Activated T-cell treated with anti-CD3 and anti-CD28 coated beads for 24 hours (primary cell): ENCODE data around the gene MAST4.

ENCODE experiments used
- DNase-seq: peaks from one replicate; pipeline ENCODE4 v3.0.0-alpha.2; 2020; ENCODE audit warnings: low read depth

MAST4 gene

DNA sequence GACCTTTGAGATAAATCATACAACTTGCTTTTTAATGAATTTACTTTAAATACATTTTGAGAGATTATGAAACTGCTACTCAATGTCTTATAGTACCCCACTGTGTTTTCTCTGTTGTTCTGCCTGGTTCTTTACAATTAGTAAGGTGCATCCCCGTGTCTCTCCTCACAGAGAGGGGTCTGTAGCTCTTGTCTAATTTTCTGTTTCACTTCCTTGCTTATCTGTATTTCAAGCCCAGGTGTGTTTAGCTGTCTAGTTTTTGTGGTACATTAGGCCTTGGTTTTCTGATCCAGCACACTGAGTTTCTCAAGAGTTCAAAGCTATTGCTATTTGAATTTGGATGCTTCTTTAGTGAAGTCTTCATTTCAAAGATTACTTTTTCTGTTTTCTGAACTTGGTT, 105.1 kb downstream of the MAST4 start:
- DNase-seq, result no peak

DNA sequence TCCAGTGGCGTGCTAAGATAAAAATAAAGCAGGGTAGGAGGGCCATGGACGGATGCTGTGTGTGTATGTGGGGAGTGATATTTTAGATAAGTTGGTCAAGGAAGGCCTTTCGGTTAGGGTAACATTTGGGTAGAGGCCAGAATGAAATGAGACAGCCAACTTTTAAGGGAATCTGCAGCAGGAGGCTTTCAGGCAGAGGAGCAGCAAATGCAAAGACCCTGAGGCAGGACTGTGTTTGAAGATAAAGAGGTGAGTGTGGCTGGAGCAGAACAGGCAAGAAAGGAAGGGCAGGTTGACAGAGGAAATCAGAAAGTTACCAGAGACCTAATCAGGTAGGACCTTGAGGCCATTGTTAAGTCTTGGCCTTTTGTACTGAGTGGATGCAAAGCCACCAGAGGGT, 106.2 kb downstream of the MAST4 start:
- no peak for DNase-seq

DNA sequence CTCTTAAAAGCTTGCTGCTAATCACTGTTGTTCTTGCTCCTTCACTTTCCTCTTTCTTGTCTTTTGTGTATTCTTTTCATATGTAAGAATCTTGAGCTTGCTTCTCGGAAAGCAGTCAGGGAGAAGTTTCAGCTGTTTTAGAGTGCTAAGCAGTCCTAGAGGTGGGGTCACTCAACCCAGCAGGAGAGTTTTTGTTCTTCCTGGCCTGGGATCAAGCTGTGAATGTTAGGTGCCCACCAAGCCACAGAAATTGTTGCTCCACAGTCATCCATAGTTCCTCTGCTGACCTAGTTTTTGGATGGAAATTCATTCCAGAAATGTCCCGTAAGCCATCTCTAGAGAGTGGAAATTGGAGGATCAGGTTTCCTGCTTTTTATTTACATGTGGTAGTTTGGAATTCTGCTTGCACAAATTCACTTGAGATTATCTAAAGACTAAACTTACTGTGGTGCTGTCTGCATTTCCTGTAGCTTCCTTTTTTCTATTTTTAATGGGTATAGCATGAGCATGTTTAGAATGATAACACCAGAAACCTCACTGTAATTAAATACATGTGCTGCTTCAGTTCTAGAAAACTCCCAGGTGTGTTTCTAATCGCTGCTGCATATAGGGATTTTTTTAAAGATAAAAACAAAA, 108.7 kb downstream of the MAST4 start:
- no peak for DNase-seq

DNA sequence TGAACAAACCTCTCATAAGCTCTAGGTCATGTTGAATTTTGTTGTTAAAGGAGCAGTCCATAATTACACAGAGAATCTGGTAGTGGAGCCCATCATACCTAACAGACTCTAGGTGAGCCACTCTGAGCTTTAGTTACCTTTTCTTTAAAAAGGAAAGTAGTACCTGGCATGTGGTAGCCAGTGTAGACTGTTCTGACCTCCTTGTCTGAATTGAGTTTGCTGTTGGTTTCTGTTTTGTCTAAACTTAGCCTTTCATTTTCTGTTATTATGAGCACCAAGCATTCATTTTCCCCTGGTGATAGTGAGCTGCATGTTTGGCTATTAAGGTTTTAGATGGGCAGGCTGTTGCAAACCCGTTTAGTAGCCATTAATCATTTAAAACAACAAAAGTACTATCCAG, 112.2 kb downstream of the MAST4 start:
- no peak for DNase-seq

DNA sequence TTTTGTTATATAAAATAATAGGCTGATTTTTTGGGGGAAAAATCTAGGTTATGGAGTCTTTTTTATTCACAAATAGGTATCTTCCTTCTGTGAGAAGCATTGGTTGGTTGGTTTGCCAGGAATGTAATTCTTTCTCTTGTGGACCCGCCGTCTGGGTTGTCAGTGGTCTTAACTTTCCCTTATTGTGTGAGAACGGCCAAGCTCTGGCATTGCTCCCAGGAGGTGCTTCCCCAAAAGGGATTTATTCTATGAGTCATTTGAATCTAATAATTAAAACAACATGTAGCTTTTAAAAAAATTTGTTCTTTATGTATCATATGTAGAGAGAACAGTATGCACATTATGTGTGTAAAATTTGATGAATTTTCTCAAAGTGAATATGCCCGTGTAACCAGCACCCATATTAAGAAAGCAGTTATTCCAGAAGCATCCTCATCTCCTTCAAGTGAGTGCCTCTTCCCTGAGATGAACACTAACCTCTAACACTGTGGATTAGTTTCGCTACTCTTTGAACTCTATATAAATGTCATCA, 114.4 kb downstream of the MAST4 start:
- DNase-seq, result no peak

DNA sequence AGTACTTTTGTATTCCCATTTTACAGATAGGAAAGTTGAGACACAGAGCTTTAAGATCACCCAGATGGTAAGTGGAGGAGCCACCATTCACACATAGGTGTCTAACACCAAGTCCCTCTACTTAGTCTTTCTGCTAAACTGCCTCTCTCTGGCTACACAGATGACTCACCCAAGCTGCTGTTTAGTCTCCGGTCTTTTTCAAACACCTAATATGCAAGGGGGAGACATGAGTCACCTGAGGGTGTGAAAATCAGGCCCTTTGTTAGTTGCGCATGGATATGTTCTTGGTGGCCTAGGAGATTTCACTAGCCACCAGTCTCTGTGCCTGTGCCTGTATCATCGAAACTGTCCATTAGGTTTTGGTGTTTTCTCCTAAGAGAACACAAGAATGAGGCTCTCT, 117.8 kb downstream of the MAST4 start:
- no peak for DNase-seq

DNA sequence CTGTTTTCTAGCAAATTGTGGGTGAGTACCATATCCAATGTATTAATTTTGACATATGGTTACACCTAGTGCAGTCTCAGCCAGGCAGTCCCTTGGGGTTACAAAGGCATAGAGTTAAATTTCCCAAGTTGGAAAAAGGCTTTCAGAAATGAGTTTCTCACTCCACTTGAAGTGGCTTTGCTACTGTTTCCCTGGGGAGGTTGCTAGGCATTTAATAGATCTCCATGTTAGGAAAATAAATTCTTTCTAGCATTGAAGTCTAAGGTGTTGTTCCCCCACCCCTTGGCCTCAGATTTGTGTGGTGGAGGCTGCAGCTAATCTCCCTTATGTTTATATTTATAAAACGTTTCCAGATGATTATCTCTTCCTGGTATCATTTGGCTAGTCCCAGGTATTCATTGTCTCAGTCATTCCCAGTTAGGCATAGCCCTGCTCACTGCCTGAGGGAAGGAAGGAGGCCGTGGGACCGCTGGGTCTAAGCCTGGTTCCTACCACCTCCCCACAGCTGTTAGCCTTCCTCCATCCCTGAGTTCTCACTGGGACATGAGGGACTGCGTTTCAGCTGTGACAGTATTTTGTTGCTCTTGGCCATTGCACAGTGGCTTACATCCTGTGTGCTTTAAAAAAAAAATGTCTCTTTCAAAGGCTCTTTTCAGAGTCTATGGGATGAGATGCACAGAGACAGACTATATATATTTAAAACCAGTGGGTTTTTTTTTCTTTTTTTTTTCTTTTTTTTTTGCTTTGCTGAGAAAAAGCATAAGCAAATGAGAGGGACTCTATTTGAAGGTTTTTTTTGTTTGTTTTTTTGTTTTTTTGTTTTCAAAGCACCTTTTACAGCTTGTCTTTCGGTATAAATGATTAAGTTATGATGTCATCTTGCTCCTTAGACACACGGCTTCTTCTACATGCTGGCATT, 121.5 kb downstream of the MAST4 start:
- DNase-seq, result no peak

DNA sequence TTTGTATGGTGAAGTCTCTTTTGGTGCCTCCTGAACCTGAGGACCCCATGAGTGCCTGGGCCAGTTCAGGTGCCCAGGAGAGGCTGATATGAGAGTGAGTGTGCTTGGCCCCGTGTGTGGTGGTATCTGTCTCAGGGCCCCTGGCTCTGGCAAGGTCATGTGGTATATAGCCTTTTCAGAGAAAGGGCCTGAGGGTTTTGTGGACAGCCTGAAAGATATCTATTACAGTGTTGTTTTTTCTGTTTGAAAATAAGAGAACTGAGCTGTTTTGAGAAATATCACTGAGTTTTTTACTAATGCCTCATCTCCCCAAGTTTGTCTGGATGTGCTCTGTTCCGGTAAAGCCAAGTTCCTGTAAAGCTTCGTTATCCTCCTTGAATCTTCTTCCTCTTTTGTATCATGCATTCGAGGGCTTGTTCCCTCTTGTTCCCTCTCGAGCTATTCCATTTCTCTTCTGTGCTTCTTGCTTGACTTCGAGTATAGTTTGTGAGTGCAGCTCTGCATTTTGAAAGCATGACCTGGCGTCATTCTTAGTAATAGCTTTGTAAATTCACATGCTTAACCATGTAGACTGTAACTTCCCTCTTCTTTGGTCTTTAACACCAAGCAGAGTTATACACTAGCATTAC, 122.3 kb downstream of the MAST4 start:
- no peak for DNase-seq

DNA sequence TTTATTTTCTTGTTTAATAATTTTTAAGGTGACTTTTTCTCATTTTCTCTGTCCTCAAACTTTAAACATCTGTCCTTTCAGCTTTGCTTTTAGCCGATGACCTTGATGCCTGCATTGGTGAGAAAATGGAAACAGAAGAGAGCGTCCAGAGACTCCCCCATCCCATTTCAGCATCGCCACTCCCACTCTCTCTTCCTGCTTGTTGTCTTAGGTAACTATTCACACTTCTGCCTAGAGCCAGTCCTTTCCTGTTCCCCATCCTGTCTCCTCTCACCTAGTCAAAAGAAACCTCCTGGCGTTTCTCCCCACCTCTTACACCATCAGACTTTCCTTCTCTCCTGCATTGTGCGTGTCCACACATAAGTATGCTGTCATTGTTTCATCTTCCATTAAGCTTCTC, 124.6 kb downstream of the MAST4 start:
- no peak for DNase-seq

DNA sequence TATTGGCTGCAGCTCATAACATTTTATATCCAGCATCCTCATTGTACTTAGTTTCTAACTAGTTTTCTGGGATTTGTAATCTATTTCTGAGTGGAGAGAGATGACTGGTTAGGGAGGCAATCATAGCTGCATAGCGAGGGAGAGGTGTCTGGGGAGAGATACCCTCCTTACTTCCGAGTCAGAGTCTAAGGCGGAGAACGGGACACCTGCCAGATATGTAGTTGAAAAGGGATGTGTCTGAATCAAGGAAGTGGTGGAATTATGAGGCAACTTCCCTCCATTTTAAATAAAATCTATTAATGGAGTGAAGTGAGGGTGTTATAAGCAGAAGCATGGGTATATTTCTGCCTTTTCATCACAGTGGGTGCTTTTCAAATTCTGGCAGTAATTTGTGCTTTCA, 126.5 kb downstream of the MAST4 start:
- DNase-seq, result no peak

DNA sequence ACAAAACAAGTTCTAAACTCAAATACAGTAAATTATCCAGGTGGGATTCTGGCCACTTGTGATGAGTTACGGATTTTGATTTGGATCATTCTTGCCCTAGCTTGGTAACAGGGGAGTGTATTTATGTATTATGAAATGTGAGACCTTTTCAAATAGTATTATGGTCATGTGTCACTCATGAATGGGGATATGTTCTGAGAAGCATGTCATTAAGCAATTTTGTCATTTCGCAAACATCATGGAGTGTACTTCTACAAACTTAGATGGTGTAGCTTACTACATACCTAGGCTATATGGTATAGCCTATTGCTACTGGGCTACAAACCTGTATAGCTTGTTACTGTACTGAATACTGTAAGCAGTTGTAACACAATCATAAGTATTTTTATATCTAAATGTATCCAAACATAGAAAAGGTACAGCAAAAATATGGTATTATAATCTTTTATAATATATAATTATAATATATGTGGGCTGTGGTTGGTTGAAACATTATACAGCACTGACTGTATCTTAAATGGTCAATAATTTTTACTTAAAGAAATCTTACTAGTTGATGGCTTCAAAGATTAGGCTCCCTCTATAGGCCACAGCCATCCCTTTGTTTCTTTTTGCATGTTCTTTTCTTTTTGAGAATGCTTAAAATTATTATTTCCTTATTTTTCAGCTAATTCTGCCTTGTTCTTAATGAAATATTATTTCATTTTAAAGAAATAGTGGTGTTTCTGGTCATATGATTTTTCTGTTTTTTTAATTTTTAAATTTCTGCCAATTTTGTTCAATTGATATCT, 128.4 kb downstream of the MAST4 start:
- no peak for DNase-seq

DNA sequence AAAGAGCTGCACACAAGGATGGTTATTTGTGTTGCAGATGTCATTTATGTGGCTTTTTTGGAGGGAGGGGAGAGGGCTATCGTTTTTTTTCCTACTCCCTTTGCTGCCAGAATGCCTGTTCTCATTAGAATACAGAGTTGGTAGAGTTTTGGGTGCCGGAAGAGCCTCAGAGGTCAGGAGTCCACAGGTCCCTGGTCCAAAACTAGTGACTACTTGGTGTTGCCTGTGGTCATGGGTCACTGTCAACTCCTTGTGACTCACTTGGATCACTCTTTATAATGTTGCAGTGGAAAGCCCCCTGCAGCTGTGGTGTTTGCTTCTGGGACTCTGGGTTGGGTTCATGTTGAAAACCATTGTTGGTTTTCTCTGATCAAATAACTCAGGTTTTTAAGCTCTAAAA, 131.4 kb downstream of the MAST4 start:
- DNase-seq, result no peak

DNA sequence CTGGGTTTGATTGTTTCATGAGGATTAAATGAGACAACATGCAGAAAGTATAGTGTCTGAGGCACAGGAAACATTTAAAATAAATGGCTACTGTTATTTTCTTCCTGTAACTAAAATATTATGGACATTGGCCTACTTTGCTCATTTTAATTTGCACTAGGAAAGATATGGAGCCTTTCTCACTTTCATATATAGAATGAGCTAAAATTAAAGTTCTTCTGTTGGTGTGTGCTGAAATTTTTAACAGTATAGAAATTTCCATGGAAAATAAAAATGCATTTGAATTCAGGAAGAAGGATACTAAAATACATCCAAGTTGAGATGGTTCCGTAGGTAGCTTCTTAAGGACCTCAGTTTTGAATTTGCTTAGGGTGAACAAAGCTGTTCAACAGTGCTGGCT, 131.9 kb downstream of the MAST4 start:
- DNase-seq, result no peak

DNA sequence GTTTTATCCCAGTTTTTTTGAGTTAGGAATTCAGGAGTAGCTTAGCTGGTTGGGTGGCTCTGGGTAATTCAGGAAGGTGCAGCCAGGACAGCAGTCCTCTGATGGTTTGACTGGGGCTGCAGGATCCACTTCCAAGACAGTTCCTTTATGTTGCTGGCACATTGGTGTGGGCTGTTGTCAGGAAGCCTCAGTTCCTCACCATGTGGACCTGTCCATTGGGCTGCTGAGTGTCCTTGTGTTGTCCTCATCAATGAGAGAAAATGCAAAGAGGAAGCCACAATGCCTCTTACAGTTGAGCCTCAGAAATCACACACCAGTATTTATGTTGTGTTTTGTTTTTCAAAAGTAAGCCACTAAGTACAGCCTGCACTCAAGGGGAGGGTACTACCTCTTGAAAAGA, 140.9 kb downstream of the MAST4 start:
- no peak for DNase-seq

DNA sequence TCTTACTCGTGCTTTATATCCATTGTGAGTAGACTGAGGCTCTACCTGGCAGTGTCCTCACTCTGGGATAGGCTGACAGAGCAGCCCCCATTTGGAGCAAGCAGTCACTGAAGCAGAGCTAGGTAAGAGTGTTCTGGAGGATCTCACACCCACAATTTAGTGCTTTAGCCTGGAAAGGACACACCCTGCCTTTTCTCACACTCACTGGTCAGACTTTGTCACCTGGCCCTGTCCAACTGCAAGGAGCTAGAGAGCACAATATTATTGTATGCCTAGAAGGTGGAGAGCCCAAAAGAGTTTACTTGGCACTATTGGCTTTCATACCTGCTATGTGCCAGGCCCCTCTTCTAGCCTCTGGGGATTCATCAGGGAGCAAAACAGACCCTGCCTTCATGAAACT, 141.9 kb downstream of the MAST4 start:
- DNase-seq, result no peak

DNA sequence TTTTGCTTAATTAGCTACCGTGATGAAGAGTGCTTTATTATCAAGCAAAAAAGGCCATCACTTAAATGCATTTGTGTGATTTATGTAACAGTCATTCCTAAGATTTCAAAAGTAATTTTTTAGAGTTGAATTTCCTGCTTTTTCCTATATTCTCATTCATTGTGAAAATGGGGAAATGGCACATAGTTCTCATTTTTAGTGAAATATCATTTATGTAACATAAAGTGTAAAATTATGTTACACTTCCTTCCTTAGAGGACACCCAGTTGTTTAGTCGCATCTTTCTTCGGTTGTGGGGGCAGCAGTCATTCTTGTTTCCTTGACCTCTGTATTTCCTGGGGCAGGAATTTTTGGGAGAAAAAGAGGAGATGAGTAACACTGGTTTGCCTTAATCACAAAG, 142.8 kb downstream of the MAST4 start:
- DNase-seq, result no peak

DNA sequence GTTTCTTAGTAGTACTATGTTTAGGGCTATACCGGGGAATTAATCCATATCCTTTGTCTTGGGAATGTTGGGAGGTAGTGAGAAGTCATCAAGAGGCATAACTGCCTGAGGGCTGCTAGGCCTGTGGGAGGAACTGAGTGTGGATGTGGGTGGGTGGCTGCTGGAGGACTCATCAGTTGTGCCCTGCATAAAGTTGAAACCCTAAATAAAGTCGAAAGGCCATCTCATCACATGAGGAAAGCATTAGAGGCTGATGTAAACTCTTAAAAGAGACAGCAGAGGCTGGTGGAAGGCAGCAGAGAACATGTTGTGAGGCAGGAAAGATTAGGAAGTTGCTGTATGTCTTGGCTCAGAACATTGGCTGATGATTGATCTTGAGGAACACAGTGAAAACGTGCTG, 143.8 kb downstream of the MAST4 start:
- DNase-seq, result no peak

DNA sequence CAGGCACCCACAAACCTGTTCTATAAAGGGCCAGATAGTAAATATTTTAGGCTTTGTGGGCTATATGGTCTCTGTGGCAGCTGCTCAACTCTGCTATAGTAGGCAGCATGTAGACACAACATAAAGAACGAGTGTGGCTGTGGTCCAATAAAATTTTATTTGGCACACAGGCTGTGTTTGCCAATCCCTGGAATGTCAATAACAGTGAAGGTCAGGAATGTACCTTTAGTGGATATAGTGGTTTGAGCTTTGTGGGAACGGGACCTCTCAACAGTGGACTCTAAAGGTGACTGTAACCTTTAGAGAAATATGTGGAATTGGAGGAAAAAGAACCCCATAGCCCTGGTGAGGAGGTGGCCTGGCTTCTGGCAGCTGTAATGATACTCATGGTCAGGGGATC, 145.2 kb downstream of the MAST4 start:
- no peak for DNase-seq

DNA sequence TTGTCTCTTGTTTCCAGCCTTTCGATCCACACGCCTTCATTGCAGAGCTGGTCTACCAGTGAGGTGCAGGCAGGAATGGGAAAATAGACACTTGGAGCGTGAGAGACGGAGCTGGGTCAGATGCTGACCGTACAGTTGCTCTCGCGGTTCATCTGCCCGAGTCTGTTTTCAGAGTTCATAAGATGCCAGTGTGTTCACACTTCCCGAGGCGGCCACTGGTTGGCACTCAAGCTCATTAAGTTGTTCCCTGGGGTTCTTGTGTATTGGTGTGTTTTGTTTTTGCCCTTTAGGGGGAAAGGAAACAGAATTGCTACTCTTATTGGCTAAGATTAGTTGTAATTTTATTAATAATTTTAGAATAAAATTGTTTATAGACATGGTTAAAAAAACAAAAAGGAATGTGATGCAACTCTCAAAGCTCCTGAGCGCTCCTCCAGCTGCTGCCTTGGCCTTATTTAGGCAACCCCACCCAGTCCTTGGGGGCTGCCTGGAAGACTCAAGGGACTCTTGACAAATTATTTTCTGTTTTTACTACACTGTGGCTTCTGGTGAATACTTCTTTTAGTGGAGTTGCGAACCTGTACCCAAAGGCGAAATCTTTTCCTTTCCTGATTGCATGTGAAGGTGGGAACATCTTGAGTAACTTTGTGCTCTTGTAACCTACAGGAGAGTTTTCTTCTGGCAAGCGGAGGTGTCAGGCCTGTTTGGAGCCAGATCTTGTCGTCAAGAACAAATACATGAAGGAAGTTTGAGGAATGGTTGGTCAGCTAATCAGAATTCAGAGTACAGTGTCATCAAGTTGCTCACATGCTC, 146.1 kb downstream of the MAST4 start:
- no peak for DNase-seq

DNA sequence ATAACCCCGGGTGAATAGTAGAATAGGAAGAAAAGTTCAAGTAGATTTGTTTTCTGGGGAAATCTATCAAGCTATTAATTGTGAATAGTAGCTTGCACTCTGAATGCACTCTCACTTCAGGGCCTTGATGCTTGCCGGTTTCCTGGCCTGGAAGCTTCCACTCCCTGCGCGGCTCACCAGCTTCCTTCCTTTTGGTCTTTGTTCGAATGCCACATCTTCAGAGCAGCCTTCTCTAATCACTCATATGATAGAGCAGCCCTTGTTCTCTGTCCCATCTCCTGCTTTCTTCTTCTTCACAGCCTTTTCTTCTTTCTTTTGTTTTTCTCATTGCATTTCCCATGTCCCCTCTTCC, 146.7 kb downstream of the MAST4 start:
- DNase-seq, result no peak

DNA sequence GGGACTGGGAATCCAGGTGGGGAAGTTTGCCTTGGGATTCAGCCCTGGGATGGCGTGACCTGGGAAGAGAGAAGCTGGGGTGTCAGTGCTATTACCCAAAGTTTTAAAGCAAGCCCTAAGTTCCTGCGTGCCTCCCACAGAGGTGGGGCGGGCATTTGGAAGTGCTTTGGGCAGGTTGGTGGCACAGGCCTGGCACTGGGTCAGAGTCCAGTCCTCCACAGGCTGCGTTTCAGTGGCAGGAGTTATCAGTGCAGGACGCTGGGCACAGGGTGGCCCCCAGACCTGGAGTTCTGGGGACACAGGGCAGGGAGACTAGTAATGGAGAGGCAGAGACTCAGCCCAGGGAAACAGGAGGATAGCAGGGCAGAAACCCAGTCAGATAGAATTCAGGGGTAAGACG, 147.2 kb downstream of the MAST4 start:
- no peak for DNase-seq
